MV-4-11 (cell line): Measurements from ENCODE around the gene ACOT6.
"Not testable (repeated sequence)": the region's sequence is repeated elsewhere in the genome, so short reads cannot be mapped to it uniquely, and the experiment has no call there.

Source experiments
- DNase-seq: peaks from one replicate; lab custom pipeline; 2025; lab: John Stamatoyannopoulos, UW

The ACOT6 gene

GRCh38 chr14:73651005-73651404, 38.7 kb downstream of the ACOT6 start:
- no peak for DNase-seq

GRCh38 chr14:73655851-73656250, 43.5 kb downstream of the ACOT6 start:
- DNase-seq: no peak

- DNase-seq: not testable (repeated sequence)
Measured at GRCh38 chr14:73659202-73659601, 46.9 kb downstream of the ACOT6 start.

GRCh38 chr14:73660511-73660910, 48.2 kb downstream of the ACOT6 start:
- no peak for DNase-seq

GRCh38 chr14:73661872-73662271, 49.6 kb downstream of the ACOT6 start:
- DNase-seq: no peak

- peak; percentile 66 for DNase-seq
Measured at GRCh38 chr14:73662487-73662943, 50.2 kb downstream of the ACOT6 start.

GRCh38 chr14:73663548-73664212, 51.4 kb downstream of the ACOT6 start:
- no peak for DNase-seq

GRCh38 chr14:73665130-73665529, 52.8 kb downstream of the ACOT6 start:
- no peak for DNase-seq

GRCh38 chr14:73666583-73666982, 54.3 kb downstream of the ACOT6 start:
- no peak for DNase-seq

GRCh38 chr14:73667854-73668253, 55.5 kb downstream of the ACOT6 start:
- DNase-seq: no peak
